GM12878 (cell line): ENCODE measurements around the gene SYNM. TPM values are rescaled to one million over a fixed set of nuclear protein-coding genes. Genes with fewer than 3 reads are reported as not detected.

ENCODE experiments used
- ATAC-seq: fragments of 200-7000 bp; cut with Tn5 transposase; 3 replicates; pipeline ENCODE4 v1.9.1; 2020; ENCODE audit warnings: mild to moderate bottlenecking, moderate library complexity
- BruUV-seq: library from RNA; stranded (reverse); fragments of 400-500 nt; replicated peaks from 2 replicates; lab custom pipeline; 2021; lab: Mats Ljungman, UMichigan
- CTCF ChIA-PET: fragments of 300-600 bp; sonication (Branson Sonifier 250); formaldehyde crosslinking; extraction: SDS; loops from one replicate; lab custom pipeline; 2021; ENCODE audit warnings: inconsistent platforms; lab: Yijun Ruan, JAX
- POLR2A ChIA-PET: fragments of 350-600 bp; formaldehyde crosslinking; extraction: SDS; loops from one replicate; lab custom pipeline; 2021; ENCODE audit warnings: inconsistent platforms; lab: Charles Lee
- RAD21 ChIA-PET: fragments of 300-600 bp; sonication (Branson Sonifier 250); formaldehyde crosslinking; loops from one replicate; lab custom pipeline; 2023; ENCODE audit warnings: antibody characterized with exemption; ENCODE audit not compliant: unreplicated experiment; lab: Charles Lee
- SMC1A ChIA-PET: fragments of 300-600 bp; sonication (Branson Sonifier 250); formaldehyde crosslinking; loops from one replicate; lab custom pipeline; 2023; ENCODE audit not compliant: unreplicated experiment, uncharacterized antibody; lab: Charles Lee
- DNase-seq: peaks from one replicate; pipeline ENCODE4 v3.0.0-alpha.2; 2011; ENCODE audit warnings: low read depth, low spot score
- FAIRE-seq: peaks from 3 replicates; lab custom pipeline; 2011; peaks lifted over from hg19 to GRCh38; lab: Jason Lieb, UNC
- H2AFZ ChIP-seq: 2 replicates; pipeline ENCODE4 v1.6.0; 2011; ENCODE audit warnings: low read depth, low read length, control low read depth; ENCODE audit not compliant: control insufficient read depth
- H3K27ac ChIP-seq: 2 replicates; pipeline ENCODE4 v1.5.1; 2011; ENCODE audit warnings: control low read depth; ENCODE audit not compliant: control insufficient read depth, insufficient read depth
- H3K27me3 ChIP-seq, 2 experiments: replicated peaks in 1 of 2; 2 replicates each; pipeline versions ENCODE4 v1.6.0 to v1.6.1; 2011; ENCODE audit warnings: low read length in 1 of 2; ENCODE audit not compliant: control insufficient read depth in 2 of 2, insufficient read depth in 2 of 2
- H3K36me3 ChIP-seq, 2 experiments: 2 replicates each; pipeline ENCODE4 v1.5.1; 2011; ENCODE audit warnings: low read length in 1 of 2; ENCODE audit not compliant: control insufficient read depth in 2 of 2, insufficient read depth in 2 of 2
- H3K4me1 ChIP-seq: 2 replicates; pipeline ENCODE4 v1.6.1; 2011; ENCODE audit warnings: mild to moderate bottlenecking, low read length, moderate library complexity, mixed read lengths; ENCODE audit not compliant: control insufficient read depth, insufficient read depth
- H3K4me2 ChIP-seq: 2 replicates; pipeline ENCODE4 v1.6.0; 2011; ENCODE audit warnings: control low read depth; ENCODE audit not compliant: control insufficient read depth, insufficient read depth
- H3K4me3 ChIP-seq: fragments of 200-600 bp; sonication (generic); 2 replicates; pipeline ENCODE4 v1.5.1; 2016
- H3K79me2 ChIP-seq: 2 replicates; pipeline ENCODE4 v1.6.0; 2011; ENCODE audit warnings: low read length; ENCODE audit not compliant: control insufficient read depth, insufficient read depth
- H3K9ac ChIP-seq: 2 replicates; pipeline ENCODE4 v1.8.0; 2011; ENCODE audit warnings: low read length, control low read depth, mixed read lengths; ENCODE audit not compliant: control insufficient read depth, insufficient read depth
- H3K9me3 ChIP-seq: replicated peaks from 3 replicates; pipeline ENCODE4 v1.5.1; 2011; ENCODE audit warnings: mild to moderate bottlenecking, low read length; ENCODE audit not compliant: control insufficient read depth, insufficient read depth
- H4K20me1 ChIP-seq: 2 replicates; pipeline ENCODE4 v1.6.0; 2011; ENCODE audit not compliant: control insufficient read depth, insufficient read depth
- BHLHE40 ChIP-seq, 2 experiments: fragments of 450-650 bp in 1 of 2; IDR thresholded peaks; 2 replicates each; pipeline ENCODE4 v1.6.1; 2011 to 2017; ENCODE audit warnings: low read depth in 2 of 2, borderline replicate concordance in 1 of 2, improper control_type of control experiment in 1 of 2, low read length in 1 of 2, mild to moderate bottlenecking in 1 of 2
- CHD1 ChIP-seq: IDR thresholded peaks from 2 replicates; pipeline ENCODE4 v1.6.1; 2012; ENCODE audit warnings: low read depth, low read length, improper control_type of control experiment
- CREB1 ChIP-seq: IDR thresholded peaks from 2 replicates; pipeline ENCODE4 v1.6.1; 2012; ENCODE audit warnings: low read depth, mild to moderate bottlenecking, inconsistent platforms
- CUX1 ChIP-seq: IDR thresholded peaks from 2 replicates; pipeline ENCODE4 v1.6.1; 2012; ENCODE audit warnings: improper control_type of control experiment, low read depth, low read length; ENCODE audit not compliant: insufficient replicate concordance
- DPF2 ChIP-seq: fragments of 450-650 bp; IDR thresholded peaks from 2 replicates; pipeline ENCODE4 v1.6.1; 2017; ENCODE audit warnings: mild to moderate bottlenecking
- HDAC6 ChIP-seq: fragments of 200-600 bp; sonication (generic); IDR thresholded peaks from one replicate; pipeline ENCODE4 v1.8.0; 2017; ENCODE audit warnings: antibody characterized with exemption; ENCODE audit not compliant: unreplicated experiment
- MTA2 ChIP-seq: fragments of 450-650 bp; IDR thresholded peaks from 2 replicates; pipeline ENCODE4 v1.6.1; 2016; ENCODE audit warnings: low read depth, mild to moderate bottlenecking, moderate library complexity
- NFYB ChIP-seq: IDR thresholded peaks from 2 replicates; pipeline ENCODE4 v1.6.1; 2011; ENCODE audit warnings: low read depth, mild to moderate bottlenecking, low read length, improper control_type of control experiment, moderate library complexity; ENCODE audit not compliant: insufficient read depth
- POLR2AphosphoS5 ChIP-seq: IDR thresholded peaks from 2 replicates; pipeline ENCODE4 v1.6.1; 2011; ENCODE audit warnings: mild to moderate bottlenecking, low read length, inconsistent platforms
- RBBP5 ChIP-seq: fragments of 200-600 bp; sonication (generic); conservative IDR thresholded peaks from 2 replicates; pipeline ENCODE4 v1.6.1; 2016
- SIX5 ChIP-seq: IDR thresholded peaks from 2 replicates; pipeline ENCODE4 v1.6.1; 2011; ENCODE audit warnings: mild to moderate bottlenecking, low read depth, low read length, moderate library complexity; ENCODE audit not compliant: severe bottlenecking
- STAT3 ChIP-seq: IDR thresholded peaks from 2 replicates; pipeline ENCODE4 v1.6.1; 2011; ENCODE audit warnings: low read depth, low read length, improper control_type of control experiment
- YBX1 ChIP-seq: fragments of 450-650 bp; IDR thresholded peaks from 2 replicates; pipeline ENCODE4 v1.6.1; 2016; ENCODE audit warnings: antibody characterized with exemption
- ZNF217 ChIP-seq: fragments of 450-650 bp; IDR thresholded peaks from 2 replicates; pipeline ENCODE4 v1.6.1; 2017; ENCODE audit warnings: antibody characterized with exemption, mild to moderate bottlenecking
- ZNF622 ChIP-seq: fragments of 450-650 bp; IDR thresholded peaks from 2 replicates; pipeline ENCODE4 v1.6.1; 2017; ENCODE audit warnings: mild to moderate bottlenecking, inconsistent platforms
- WGBS: methylation state at CpG from one replicate; pipeline ENCODE4 v1.1.6; 2016; ENCODE audit warnings: low lambda C conversion rate; ENCODE audit not compliant: insufficient replicate concordance, insufficient coverage; ENCODE audit errors: missing lambda C conversion rate; 5-methylcytosine and 5-hydroxymethylcytosine counted together
- in situ Hi-C: fragments of 300-500 bp; cut with MboI; formaldehyde crosslinking; loops from 9 replicates; pipeline ENCODE4 v1.14.3; 2018; ENCODE audit warnings: mixed read lengths
- intact Hi-C: fragments of 100-400 bp; cut with micrococcal nuclease; formaldehyde crosslinking; loops from one replicate; pipeline ENCODE4 v1.14.2; 2022; ENCODE audit not compliant: unreplicated experiment
- polyA plus RNA-seq, 11 experiments: library from polyadenylated mRNA; depleted of rRNA in 4 of 11; unstranded in 6 of 11; stranded (reverse) in 5 of 11; fragments of >200 nt; fragmentation: Nextera tagmentation in 4 of 11; fragmentation: Illumina TruSeq in 1 of 11; extraction: Ambion mirVana in 4 of 11; extraction: Trizol in 1 of 11; gene quantifications; 1 replicate in 1 of 11; 2 replicates in 10 of 11; pipeline versions ENCODE4 v1.2.1 to v1.2.3, GENCODE V29; 2011 to 2016; ENCODE audit warnings: inconsistent platforms in 2 of 11, missing spikeins in 2 of 11, low read depth in 1 of 11
- total RNA-seq, 4 experiments: library from RNA; depleted of rRNA in 3 of 4; stranded (reverse); fragments of >200 nt in 3 of 4; fragmentation: Illumina TruSeq in 1 of 4; extraction: Trizol in 1 of 4; gene quantifications; 2 replicates each; pipeline versions ENCODE4 v1.2.1 to v1.2.3, GENCODE V29; 2013 to 2021
- TF ChIP-seq, protein P1 (sequence below): fragments of 150-350 bp; IDR thresholded peaks from 2 replicates; pipeline ENCODE4 v1.6.1; 2014; ENCODE audit warnings: mild to moderate bottlenecking, low read depth, low read length

The SYNM gene
- total and polyA plus RNA-seq, 10 of the 15 experiments (the other 5 are each of a cell fraction or from before 2014, with no cell fraction given) = 0.05 to 1.1 (median 0.89) TPM; not detected in 1

DNA sequence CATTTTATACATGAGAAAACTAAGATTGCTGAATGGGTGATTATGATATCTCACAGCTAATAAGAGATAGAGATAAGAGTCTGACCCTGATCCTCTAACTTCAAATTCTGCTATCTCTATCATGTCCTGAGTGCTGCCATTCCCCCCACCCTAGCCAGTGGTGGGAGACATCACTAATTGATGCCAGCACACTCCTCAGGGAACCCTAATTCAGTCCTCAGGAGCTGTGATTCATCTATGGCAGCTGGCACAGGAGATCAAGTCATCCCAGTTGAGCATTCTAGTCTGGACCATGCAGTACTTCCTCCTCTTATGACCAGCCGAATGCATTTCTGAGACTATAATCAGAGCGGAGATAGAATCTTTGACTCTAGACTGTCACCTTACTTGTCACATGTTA lies 71.9 kb downstream of the SYNM start:
- no peaks in the 10 kb centered on the region for H3K79me2 ChIP-seq
- H3K36me3 ChIP-seq = no peaks in the 10 kb centered on the region
- ChIA-PET SMC1A (interaction anchor here (0.6 to 1.5 kb wide), 2 partner anchors 9 to 140 kb away, joined by 3 to 4 read pairs; no protein-coding TSS in a partner anchor), POLR2A (interaction anchor here (0.6 kb wide), 1 partner anchor 46 kb away, joined by 3 read pairs; no protein-coding TSS in a partner anchor), RAD21 (no interaction called here), CTCF (interaction anchor here (0.9 to 1.4 kb wide), 5 partner anchors 9 to 76 kb away, joined by 3 to 4 read pairs (median 3); no protein-coding TSS in a partner anchor)
- no peak for DNase-seq
- BruUV-seq = no TSS peak
- WGBS = 70% methylated on average over 2 of the region's 2 CpGs
- no peaks in the 10 kb centered on the region for H4K20me1 ChIP-seq
- intact Hi-C loops (no loop called here), in situ Hi-C loops (no loop called here)
- no peaks in the 10 kb centered on the region for H3K9me3 ChIP-seq
- no peak for ATAC-seq
- no peaks in the 10 kb centered on the region for H3K27me3 ChIP-seq
- H3K4me1 ChIP-seq = no peaks in the 10 kb centered on the region
- H3K4me3 ChIP-seq = no peak overlapping the region
- no peak overlapping the region for H2AFZ ChIP-seq
- H3K4me2 ChIP-seq = no peak overlapping the region
- FAIRE-seq = no peak
- H3K27ac ChIP-seq = no peak overlapping the region
- no peak overlapping the region for H3K9ac ChIP-seq
- TF ChIP-seq CREB1 (no peak), DPF2 (no peak), POLR2AphosphoS5 (no peak), YBX1 (no peak), CHD1 (no peak), NFYB (no peak), HDAC6 (no peak), STAT3 (no peak), SIX5 (no peak), MTA2 (no peak), CUX1 (no peak), BHLHE40 (IDR thresholded peaks at IDR 0.05; ENCODE audit: borderline replicate concordance in 1 of 2, low read depth in 2 of 2, low read length in 1 of 2) (no peak), RBBP5 (no peak), ZNF217 (no peak), ZNF622 (no peak)
- TF ChIP-seq, protein P1, sequence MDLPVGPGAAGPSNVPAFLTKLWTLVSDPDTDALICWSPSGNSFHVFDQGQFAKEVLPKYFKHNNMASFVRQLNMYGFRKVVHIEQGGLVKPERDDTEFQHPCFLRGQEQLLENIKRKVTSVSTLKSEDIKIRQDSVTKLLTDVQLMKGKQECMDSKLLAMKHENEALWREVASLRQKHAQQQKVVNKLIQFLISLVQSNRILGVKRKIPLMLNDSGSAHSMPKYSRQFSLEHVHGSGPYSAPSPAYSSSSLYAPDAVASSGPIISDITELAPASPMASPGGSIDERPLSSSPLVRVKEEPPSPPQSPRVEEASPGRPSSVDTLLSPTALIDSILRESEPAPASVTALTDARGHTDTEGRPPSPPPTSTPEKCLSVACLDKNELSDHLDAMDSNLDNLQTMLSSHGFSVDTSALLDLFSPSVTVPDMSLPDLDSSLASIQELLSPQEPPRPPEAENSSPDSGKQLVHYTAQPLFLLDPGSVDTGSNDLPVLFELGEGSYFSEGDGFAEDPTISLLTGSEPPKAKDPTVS = no peak
